OCI-LY7 (cell line): ENCODE results near the gene FAM174A.

Experiments
- EZH2phosphoT487 ChIP-seq: fragments of 200-600 bp; sonication (generic); IDR thresholded peaks from 2 replicates; pipeline ENCODE4 v1.6.1; 2018; ENCODE audit warnings: low read depth, borderline replicate concordance, mild to moderate bottlenecking, mixed run types, antibody characterized with exemption, low read length, moderate library complexity, mixed read lengths
- TF ChIP-seq, protein P1 (sequence below): fragments of 200-600 bp; sonication (generic); conservative IDR thresholded peaks from 2 replicates; pipeline ENCODE4 v1.5.1; 2014; ENCODE audit warnings: mild to moderate bottlenecking, antibody characterized with exemption, low read length, moderate library complexity, mixed read lengths

GRCh38 chr5:100584069-100584468 lies 48.9 kb downstream of the FAM174A start:
- TF ChIP-seq EZH2phosphoT487: no peak
- TF ChIP-seq, protein P1, sequence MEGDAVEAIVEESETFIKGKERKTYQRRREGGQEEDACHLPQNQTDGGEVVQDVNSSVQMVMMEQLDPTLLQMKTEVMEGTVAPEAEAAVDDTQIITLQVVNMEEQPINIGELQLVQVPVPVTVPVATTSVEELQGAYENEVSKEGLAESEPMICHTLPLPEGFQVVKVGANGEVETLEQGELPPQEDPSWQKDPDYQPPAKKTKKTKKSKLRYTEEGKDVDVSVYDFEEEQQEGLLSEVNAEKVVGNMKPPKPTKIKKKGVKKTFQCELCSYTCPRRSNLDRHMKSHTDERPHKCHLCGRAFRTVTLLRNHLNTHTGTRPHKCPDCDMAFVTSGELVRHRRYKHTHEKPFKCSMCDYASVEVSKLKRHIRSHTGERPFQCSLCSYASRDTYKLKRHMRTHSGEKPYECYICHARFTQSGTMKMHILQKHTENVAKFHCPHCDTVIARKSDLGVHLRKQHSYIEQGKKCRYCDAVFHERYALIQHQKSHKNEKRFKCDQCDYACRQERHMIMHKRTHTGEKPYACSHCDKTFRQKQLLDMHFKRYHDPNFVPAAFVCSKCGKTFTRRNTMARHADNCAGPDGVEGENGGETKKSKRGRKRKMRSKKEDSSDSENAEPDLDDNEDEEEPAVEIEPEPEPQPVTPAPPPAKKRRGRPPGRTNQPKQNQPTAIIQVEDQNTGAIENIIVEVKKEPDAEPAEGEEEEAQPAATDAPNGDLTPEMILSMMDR: no peak
